IPS-18c (cell line): ENCODE results near the gene ERC1.

Experiments
- H3K4me3 ChIP-seq: 2 replicates; pipeline ENCODE4 v1.7.0; 2013; ENCODE audit warnings: low read depth, mild to moderate bottlenecking, low read length, moderate library complexity; ENCODE audit not compliant: insufficient read depth
- H3K9me3 ChIP-seq: one replicate; pipeline ENCODE4 v1.6.1; 2013; ENCODE audit warnings: mild to moderate bottlenecking, low read length, moderate library complexity; ENCODE audit not compliant: control insufficient read depth, insufficient read depth

The ERC1 gene

GRCh38 chr12:1493781-1494565, 502.9 kb downstream of the ERC1 start:
- Histone ChIP-seq H3K9me3 (no peaks in the 10 kb centered on the region), H3K4me3 (no peak overlapping the region)

- Histone ChIP-seq H3K9me3 (no peaks in the 10 kb centered on the region), H3K4me3 (no peak overlapping the region)
These were observed 503.8 kb downstream of the ERC1 start for GRCh38 chr12:1494856-1495255.

- H3K4me3 ChIP-seq, result no peak overlapping the region
- no peaks in the 10 kb centered on the region for H3K9me3 ChIP-seq
These were observed 505.3 kb downstream of the ERC1 start for GRCh38 chr12:1496162-1496900.

- H3K4me3 ChIP-seq, result no peak overlapping the region
- no peaks in the 10 kb centered on the region for H3K9me3 ChIP-seq
These were observed 506.1 kb downstream of the ERC1 start for GRCh38 chr12:1497161-1497560.

DNA sequence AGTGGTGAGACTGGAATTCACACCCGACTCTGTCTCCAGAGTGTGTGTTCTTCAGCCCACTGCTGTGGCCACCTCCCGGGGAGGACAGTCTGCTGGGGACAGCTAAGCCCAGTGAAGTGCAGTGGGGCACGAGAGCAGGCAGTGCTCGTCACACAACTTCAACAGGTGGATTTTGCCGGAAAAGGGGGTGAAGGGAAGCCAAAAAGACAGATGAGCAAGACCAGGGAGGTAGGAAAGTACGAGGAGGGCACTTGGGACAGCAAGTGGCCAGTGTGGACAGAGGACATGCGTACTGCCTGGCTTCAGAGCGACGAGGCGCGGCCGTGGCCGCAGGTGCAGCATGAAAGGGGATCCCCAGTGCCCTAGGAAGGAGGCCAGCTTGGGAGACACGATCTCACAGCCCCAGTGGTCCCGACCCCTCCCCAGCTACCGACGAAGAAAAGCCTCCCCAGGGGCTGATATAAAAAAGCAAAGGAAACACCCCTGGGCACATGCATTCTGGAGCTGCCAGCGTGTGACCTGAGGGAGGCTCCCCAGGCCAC, 507.2 kb downstream of the ERC1 start:
- H3K9me3 ChIP-seq, result no peaks in the 10 kb centered on the region
- no peak overlapping the region for H3K4me3 ChIP-seq

DNA sequence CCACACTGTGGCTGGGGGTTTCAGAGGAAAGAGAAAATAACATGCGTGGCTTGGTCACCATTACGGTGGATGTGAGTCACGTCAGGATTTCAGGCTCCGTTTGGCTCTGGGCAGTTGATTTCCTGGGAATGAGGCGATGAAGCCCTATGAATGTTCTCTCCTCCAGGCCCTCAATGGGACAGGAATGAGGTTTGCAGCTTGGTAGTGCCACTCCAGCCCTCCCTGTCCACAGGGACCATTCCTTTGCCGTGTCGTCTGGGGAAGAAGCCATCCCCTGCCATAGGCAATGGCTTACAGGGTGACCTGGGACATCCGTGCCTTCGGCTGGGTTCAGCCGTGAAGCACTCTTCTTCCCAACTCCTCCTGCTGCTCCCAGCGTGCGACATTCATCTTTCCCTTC, 508.3 kb downstream of the ERC1 start:
- Histone ChIP-seq H3K4me3 (no peak overlapping the region), H3K9me3 (no peaks in the 10 kb centered on the region)

DNA sequence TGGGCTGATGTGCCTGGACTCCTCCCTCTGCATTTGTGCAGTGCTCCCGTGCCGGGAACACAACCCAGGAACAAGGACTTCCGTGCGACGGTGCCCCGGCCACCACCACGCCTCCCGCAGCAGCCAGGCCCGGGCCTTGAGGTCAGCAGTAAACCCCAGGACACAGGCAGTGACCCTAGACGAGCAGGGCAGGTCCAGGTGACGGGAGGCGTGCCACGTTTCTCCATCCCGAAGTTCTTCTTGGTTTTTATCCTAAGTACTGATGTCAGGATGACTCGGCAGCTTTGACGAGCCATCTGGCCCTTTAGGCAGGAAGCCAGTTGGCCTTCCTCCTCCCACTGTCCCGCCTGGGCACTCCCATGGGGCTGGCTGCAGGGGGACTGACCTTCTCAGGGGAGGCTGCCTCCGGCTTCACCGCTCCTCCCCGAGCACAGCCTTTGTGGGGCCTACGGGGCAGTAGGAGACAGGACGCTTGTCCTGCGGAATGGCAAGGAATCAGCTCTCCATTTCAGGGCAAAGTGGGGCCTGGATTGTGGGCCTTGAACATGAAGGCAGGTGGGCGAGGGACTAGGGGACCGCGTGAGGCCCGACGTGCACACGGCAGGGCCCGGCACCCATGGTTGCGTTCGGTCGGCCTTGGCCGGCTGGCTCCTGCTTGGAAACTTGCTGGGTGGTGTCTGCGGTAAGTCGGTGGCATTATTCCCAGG, 509.2 kb downstream of the ERC1 start:
- no peak overlapping the region for H3K4me3 ChIP-seq
- no peaks in the 10 kb centered on the region for H3K9me3 ChIP-seq

DNA sequence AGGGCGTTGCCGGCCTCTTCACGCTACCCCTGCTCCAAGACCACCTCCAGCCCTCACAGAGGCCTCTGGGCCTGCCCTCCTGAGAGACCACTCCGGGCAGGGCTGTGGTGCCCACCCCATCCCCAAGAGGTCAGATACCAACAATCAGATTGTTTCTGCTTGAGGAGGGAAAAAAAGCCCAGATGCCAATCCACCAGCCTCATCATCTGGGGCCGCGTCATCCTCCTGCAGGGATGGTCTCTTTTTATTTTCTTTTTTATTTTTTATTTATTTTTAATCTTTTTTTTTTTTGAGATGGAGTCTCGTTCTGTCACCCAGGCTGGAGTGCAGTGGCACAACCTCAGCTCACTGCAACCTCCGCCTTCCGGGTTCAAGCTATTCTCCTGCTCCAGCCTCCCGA, 510.0 kb downstream of the ERC1 start:
- no peak overlapping the region for H3K4me3 ChIP-seq
- no peaks in the 10 kb centered on the region for H3K9me3 ChIP-seq

DNA sequence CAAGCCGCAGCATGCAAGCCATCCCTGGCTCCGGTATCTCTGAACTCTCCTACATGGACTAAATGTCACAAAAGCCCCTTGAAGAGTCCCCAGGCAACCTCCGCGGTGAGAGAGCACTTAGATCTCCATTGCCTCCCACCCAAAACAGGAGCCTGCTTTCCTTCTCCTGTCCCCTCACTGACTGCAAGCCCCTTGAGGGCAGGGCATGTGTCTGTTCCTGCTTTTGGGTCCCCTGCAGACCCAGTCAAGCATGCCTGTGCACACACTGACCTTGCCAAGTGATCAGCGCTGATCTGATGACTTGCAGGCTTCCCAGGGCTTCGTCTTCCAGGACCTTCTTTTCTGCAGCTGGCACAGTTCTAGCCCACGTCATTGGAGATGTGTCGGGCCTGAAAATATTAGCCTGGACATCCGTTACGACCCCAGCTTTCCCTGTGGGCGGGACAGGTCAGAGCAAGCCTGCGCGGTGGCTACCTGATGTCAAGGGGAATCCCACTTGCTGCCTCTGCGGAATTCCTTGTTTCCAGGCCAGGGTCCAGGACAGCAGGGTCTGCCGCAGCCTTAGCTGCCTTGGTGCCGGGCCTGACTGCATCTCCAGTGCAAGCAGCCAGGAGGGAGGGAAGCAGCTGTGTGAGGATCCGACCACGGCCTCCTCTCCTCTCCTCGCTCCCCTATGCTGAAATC, 510.8 kb downstream of the ERC1 start:
- Histone ChIP-seq H3K9me3 (no peaks in the 10 kb centered on the region), H3K4me3 (no peak overlapping the region)

DNA sequence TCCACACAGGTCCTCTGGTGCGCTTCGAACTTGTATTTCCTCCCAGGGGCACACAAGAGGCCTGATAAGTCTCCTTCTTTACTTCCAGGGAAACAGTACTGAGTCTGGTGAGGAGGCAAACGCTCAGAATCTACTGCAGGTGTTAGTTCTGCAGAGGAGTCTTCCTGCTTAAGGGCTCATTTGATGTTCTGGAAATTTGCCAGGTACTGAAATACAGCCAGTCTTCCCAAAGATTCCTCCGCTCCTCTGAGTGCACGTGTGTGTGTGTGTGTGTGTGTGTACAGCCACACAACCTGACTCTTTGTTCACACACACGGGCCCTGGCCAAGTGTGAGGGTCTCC, 511.3 kb downstream of the ERC1 start:
- Histone ChIP-seq H3K4me3 (no peak overlapping the region), H3K9me3 (no peaks in the 10 kb centered on the region)

DNA sequence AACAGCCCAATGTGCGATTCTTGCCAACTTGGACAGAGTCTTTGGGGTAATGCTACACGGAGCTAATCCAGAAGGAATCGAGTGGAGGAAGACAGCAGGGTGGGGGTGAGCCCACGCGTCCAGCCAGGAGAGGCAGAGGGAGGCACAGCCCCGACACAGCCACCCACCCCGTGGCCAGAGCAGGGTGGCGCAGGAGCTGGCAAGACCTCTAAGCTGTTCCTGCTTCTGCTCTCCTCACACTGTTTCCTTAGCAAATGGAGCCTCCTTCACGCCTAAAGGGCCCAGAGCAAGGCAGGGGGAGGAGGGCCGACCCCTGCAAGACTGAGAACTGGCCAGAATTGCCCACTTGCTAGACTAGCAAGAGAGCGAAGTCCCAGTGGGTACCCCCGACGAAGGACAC, 511.8 kb downstream of the ERC1 start:
- no peaks in the 10 kb centered on the region for H3K9me3 ChIP-seq
- no peak overlapping the region for H3K4me3 ChIP-seq

GRCh38 chr12:1503281-1503711, 512.3 kb downstream of the ERC1 start:
- no peaks in the 10 kb centered on the region for H3K9me3 ChIP-seq
- H3K4me3 ChIP-seq, result no peak overlapping the region

GRCh38 chr12:1504304-1504894, 513.4 kb downstream of the ERC1 start:
- Histone ChIP-seq H3K9me3 (no peaks in the 10 kb centered on the region), H3K4me3 (no peak overlapping the region)

GRCh38 chr12:1504895-1505311, 513.9 kb downstream of the ERC1 start:
- Histone ChIP-seq H3K4me3 (no peak overlapping the region), H3K9me3 (no peaks in the 10 kb centered on the region)

DNA sequence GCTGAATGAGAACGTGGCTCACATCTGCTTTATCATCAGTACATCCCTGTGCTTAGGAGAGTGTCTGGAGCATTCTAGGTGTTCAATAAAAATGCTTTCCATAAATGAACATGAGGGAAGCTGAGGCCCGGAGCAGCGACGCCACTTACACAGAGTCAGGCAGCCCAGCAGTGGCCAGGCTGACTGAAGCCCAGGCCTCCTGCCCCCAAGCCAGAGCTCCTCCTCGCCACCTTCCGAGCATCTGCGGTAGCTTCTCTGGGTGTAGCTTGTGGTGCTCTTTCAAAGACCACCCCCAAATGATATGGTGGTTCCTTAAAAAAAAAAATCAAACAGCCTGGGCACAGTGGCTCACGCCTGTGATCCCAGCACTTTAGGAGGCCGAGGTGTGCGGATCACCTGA, 514.6 kb downstream of the ERC1 start:
- Histone ChIP-seq H3K4me3 (no peak overlapping the region), H3K9me3 (no peaks in the 10 kb centered on the region)

DNA sequence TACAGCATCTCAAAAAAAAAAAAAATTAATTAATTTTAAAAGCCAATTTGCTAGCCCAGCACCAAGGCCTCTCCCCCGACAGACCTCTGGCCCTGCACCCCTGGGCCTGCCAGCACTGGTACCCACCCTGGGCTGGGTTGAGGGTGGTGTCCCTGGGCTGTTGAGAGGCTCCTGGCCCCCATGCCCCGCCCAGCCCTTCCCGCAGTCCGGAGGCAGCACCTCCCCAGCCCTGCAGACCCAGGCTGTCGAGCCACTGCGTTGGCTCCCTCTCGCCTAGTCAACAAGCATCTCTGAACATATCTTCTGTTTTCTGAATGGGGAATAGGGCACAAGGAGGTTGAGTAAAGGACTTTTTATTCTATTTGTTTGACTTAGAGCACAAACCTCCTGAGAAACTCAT, 516.3 kb downstream of the ERC1 start:
- H3K4me3 ChIP-seq, result no peak overlapping the region
- H3K9me3 ChIP-seq, result no peaks in the 10 kb centered on the region
